Measurements from ENCODE around the gene PAX7.
"Not testable (repeated sequence)": the region's sequence is repeated elsewhere in the genome, so short reads cannot be mapped to it uniquely, and the experiment has no call there.

The PAX7 gene

GRCh38 chr1:18726368-18726767, 95.7 kb downstream of the PAX7 start:
- DNase-seq (ENCODE audit: low spot score), result no peak

DNA sequence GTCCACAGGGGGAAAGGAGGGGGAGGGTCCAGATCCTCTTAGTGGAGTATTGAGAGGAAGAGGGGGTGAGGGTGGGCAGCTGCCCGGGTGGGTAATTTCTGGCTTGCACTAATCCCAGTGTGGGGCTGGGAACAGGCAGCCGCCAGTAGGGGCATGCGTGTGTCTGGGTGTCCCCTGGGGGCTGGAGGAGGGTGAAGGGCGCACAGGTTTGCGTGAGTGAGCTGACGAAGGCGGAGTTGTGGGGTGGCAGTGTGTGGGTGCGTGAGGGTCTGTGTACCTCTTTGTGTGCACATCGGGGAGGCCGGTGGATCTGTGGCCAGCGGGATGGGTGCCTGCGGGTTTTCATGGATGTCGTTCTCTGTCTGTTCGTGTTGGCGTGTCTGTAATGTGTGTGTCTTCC, 97.3 kb downstream of the PAX7 start:
- no peak for DNase-seq (ENCODE audit: low spot score)

DNA sequence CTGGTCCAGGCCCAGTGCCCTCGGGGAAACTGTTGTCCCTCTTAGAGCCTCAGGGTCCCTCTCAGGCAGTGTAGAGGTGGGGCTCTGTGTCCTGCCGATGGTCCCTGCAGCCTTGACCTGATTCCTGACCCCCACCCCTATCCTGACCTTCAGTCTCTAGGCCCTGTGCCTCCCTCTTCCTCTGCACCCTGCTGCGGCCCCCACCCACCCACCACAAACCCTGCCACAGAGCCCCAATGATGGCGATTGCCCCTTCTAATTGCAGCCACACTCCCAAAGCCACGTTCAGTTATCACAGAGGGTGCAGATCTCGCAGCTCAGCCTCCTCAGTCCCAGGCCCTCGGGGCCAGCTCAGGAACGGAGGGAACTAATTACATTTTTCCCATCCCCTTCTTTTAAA, 99.7 kb downstream of the PAX7 start:
- DNase-seq (ENCODE audit: low spot score), result no peak

GRCh38 chr1:18731148-18731547, 100.5 kb downstream of the PAX7 start:
- DNase-seq (ENCODE audit: low spot score), result no peak

GRCh38 chr1:18731591-18732235, 101.1 kb downstream of the PAX7 start:
- DNase-seq (ENCODE audit: low spot score), result no peak

DNA sequence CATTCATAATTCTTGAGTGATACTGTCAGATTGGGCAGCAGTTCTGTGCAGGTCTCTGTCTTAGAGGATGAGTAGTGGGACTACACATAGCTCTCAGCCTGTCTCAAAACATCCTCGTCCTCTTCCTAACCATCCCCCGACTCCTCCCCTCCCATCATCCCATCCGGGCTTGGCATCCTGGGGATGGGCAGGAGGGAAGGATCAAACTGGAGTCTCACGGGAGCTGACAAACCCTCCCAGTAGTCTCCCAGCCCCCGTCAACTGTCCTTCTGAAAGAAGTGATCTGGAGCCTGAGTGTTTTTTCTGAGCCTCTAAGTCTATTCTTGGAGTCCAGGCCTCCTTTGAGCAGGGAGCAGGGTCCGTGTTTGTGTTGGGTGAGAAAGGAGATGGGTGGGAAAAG, 102.0 kb downstream of the PAX7 start:
- no peak for DNase-seq (ENCODE audit: low spot score)

- DNase-seq (ENCODE audit: low spot score), result no peak
Measured at GRCh38 chr1:18734001-18734400, 103.4 kb downstream of the PAX7 start.

DNA sequence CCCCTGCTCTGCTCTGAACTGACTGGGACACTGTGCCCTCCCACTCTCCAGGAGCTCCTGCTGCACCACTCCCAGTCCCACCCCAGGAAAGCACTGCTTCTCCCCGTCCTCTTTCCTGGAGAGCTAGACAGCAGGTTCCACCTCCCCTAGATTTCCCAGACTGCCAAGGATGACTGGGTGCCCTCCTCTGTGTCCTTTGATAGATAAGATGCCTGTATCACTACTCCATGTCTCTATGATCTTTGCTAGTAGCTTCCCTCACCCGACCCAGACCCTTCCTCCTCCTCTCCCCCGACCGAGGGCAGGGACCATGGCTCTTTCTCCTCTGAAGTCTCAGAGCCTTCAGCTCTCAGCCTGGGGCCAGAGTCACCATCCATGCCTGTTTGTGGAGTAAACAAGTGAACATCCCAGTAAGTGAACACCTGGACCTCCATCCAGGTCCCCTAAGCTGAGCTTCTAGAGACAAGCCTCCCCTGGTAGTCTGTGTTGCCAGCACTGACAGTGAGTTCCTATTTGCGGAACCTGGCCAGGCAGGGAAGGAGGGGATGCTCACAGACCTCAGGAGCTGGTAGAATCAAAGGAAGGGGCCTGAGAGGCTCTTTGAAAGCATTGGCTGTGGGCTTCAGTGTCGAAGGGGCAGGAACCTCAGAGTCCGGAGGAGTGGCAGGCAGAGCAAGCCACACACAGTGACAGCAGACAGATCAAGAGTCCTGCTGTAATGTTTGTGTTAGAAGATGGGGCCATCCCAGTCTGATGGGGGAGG, 104.0 kb downstream of the PAX7 start:
- no peak for DNase-seq (ENCODE audit: low spot score)

GRCh38 chr1:18735224-18735997, 104.8 kb downstream of the PAX7 start:
- no peak for DNase-seq (ENCODE audit: low spot score)

GRCh38 chr1:18736958-18737357, 106.3 kb downstream of the PAX7 start:
- no peak for DNase-seq (ENCODE audit: low spot score)

- DNase-seq (ENCODE audit: low spot score), result no peak
Measured at GRCh38 chr1:18738126-18738525, 107.5 kb downstream of the PAX7 start.

DNA sequence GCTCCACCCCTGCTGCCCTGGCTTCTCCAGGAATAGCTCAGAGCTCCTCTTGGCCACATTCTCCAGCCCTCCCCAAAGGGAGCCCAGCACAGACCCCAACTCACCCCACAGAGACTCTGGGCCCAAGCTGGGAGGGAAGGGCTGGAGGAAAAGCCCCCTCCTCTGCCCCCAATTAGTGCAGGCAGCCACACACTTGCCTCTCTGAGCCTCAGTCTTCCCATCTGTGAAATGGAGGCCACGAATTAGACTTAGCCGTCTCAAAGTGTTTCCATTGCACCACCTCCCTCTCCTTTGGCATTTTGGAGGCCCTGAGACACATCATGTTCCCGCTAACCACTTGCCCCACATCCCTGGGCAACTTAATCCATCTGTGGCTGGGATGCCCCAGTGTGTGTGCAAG, 108.0 kb downstream of the PAX7 start:
- no peak for DNase-seq (ENCODE audit: low spot score)

DNA sequence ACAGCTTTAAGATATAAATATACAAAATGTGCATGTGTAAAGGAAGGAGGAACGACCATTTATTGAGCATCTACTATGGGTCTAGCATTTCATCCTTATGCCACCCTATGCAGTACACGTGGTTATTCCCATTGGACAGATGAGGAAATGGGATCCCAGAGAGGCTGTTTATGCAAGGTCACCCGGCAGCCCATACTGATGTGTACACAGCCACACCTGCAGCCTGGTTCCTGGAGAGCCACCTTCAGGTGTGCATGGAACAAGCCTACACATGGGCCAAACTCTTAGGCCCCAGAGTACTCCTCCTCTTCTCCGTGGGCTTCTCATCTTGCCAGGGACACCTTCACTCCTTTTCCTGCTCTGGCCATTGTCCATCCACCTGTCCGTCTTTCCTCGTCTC, 108.8 kb downstream of the PAX7 start:
- DNase-seq (ENCODE audit: low spot score), result no peak

DNA sequence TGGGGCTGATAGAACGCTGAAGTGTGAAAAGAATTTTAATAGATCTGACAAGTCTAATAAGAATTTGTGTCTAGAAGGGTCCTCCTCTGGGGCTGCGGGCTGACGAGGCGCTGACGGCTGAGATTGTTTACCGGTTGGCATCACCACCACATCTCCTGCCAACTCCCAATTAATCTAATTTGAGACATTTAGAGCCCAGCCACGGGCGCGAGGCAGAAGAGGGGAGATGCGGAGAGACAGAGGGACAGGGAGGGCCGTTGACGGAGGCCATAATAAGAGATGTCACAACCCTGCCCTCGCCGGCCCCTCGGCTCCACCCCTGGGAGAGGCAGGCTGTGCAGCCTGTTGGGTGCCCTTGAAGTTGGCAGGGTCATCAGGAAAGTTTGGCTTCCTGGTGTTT, 109.3 kb downstream of the PAX7 start:
- DNase-seq (ENCODE audit: low spot score), result no peak

GRCh38 chr1:18740617-18741016, 110.0 kb downstream of the PAX7 start:
- no peak for DNase-seq (ENCODE audit: low spot score)

GRCh38 chr1:18743233-18743632, 112.6 kb downstream of the PAX7 start:
- DNase-seq (ENCODE audit: low spot score), result no peak

DNA sequence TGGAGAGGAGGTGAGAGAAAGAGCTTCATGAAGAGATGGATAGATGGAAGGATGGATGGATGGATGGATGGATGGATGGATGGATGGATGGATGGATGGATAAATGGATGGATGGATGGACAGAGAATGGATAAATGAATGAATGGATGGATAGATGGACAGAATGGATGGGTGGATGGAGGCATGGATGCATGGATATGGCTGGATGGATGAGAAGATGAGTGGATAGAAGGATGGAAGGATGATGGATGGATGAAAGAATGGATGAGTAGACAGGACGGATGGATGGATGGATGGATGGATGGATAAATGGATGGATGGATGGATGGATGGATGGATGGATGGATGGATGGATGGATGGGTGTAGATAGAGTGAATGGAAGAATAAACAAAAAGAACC, 113.7 kb downstream of the PAX7 start:
- not testable (repeated sequence) for DNase-seq (ENCODE audit: low spot score)

GRCh38 chr1:18746981-18747380, 116.3 kb downstream of the PAX7 start:
- DNase-seq (ENCODE audit: low spot score), result no peak

GRCh38 chr1:18747671-18748070, 117.0 kb downstream of the PAX7 start:
- no peak for DNase-seq (ENCODE audit: low spot score)

DNA sequence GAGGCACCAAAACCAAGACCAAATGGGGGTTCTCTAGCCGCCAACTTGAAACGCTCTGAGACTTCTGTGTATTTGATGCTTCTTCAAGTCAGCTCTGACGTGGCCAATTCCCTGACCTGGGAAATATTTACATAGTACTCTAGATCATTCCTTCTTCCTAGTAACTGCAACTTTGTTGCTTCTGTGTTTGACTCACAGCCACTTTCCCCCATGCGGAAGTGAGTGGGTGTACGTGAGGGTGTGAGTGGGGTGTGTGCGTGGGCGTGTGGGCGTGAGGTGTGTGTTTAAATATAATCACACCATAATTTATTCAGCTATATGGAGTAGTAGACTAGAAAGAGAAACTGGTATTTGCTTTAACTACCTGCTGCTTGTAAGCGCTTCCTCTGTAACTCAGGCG, 117.8 kb downstream of the PAX7 start:
- DNase-seq (ENCODE audit: low spot score), result no peak

DNA sequence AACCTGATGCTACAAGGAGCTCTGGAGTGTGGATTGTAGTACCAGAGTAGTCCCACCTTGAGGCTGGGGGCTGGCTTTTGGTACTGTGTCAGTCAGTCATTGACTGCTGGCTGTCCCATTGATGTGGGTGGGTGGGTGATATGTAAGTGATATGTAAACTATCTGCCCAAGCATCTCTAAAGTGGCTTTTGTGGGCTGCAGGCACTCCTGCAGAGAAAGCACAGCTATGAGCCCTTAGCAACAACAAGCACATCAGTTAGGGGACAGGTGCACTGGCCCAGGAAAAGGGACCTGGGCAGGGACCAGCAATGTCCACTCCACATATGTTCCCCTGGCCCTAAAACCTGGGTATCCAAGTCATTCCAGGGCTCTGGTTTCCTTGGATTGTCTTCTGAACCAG, 118.9 kb downstream of the PAX7 start:
- DNase-seq (ENCODE audit: low spot score), result no peak

GRCh38 chr1:18750600-18750999, 120.0 kb downstream of the PAX7 start:
- no peak for DNase-seq (ENCODE audit: low spot score)

GRCh38 chr1:18751425-18751824, 120.8 kb downstream of the PAX7 start:
- DNase-seq (ENCODE audit: low spot score), result peak; percentile 47
